ENCODE results near the gene SH3GL2. TPM values are rescaled to one million over a fixed set of nuclear protein-coding genes. Genes with fewer than 3 reads are reported as not detected.

The SH3GL2 gene
- total RNA-seq, 1 donor: 0.43 TPM

DNA sequence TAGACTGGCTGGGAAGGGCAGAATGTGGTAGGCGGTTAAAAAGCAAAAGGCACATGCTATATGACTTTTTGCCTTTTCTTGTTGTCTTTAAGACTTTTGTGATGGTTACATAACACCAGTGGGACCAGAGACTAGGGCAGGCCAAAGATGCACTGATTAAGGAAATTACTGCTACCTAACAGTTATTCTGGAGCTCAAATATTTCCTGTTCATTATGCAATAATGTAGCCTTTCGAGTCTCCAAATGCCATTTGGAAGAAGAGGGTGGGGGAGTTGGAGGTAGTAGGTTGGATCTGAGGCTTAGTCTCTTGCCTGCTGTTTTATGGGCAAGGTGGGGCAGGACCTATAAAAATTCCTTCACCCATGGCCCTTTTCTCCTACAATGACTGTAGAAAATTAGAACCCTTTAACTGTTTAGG lies 51.7 kb downstream of the SH3GL2 start:
- H3K4me3 ChIP-seq (ENCODE audit: low read depth, low read length): no peak overlapping the region
- DNase-seq (ENCODE audit: low read depth): no peak
- no peak for TF ChIP-seq CTCF (IDR thresholded peaks at IDR 0.05; ENCODE audit: insufficient read depth, low read depth, low read length)

DNA sequence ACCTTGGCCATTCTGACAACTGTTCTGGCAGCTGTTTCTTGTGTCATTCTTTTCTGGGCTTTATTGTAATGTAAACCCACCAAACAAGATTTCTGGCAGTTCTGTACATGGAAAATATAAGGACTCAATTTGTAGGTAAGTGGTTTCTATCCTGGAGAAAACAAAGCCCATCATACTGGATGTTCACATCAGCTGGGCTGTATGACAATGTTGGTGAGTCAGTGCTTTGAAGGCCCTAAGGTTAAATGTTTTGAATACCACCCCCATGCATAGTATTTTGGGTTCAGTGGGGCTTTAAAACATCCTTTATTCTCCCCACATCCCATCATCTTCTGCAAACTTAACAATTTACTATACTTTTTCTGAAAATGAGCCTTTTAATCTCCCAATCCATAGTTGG lies 52.5 kb downstream of the SH3GL2 start:
- DNase-seq (ENCODE audit: low read depth): no peak
- no peak overlapping the region for H3K4me3 ChIP-seq (ENCODE audit: low read depth, low read length)
- TF ChIP-seq CTCF (IDR thresholded peaks at IDR 0.05; ENCODE audit: insufficient read depth, low read depth, low read length): no peak

GRCh38 chr9:17632994-17633393 lies 54.1 kb downstream of the SH3GL2 start:
- TF ChIP-seq CTCF (IDR thresholded peaks at IDR 0.05; ENCODE audit: insufficient read depth, low read depth, low read length): no peak
- DNase-seq (ENCODE audit: low read depth): no peak
- H3K4me3 ChIP-seq (ENCODE audit: low read depth, low read length): no peak overlapping the region

- no peak for TF ChIP-seq CTCF (IDR thresholded peaks at IDR 0.05; ENCODE audit: insufficient read depth, low read depth, low read length)
- no peak overlapping the region for H3K4me3 ChIP-seq (ENCODE audit: low read depth, low read length)
- DNase-seq (ENCODE audit: low read depth): no peak
These were observed 56.4 kb downstream of the SH3GL2 start for GRCh38 chr9:17635115-17635890.

GRCh38 chr9:17636349-17636748 lies 57.5 kb downstream of the SH3GL2 start:
- no peak for DNase-seq (ENCODE audit: low read depth)
- TF ChIP-seq CTCF (IDR thresholded peaks at IDR 0.05; ENCODE audit: insufficient read depth, low read depth, low read length): no peak
- no peak overlapping the region for H3K4me3 ChIP-seq (ENCODE audit: low read depth, low read length)

GRCh38 chr9:17636821-17637220 lies 58.0 kb downstream of the SH3GL2 start:
- no peak for DNase-seq (ENCODE audit: low read depth)
- no peak overlapping the region for H3K4me3 ChIP-seq (ENCODE audit: low read depth, low read length)
- TF ChIP-seq CTCF (IDR thresholded peaks at IDR 0.05; ENCODE audit: insufficient read depth, low read depth, low read length): no peak

DNA sequence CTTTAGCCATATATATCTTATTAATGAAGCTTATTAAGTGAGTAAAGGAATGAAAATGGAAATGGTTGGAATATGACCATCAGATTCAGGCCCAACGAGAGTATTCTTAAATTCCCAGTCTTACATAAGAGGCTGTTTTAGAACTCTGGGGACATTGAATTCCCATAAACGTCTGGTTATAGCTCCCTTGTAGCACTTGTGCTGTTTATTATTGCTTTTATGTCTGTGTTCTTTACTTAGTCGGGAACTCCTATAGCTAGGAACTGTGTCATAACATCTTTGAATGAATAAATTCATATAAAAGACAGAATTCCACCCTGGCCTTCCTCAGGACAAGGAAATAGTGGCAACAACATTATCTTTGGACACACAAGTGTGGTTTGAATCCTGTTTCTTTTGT lies 58.4 kb downstream of the SH3GL2 start:
- no peak for DNase-seq (ENCODE audit: low read depth)
- no peak for TF ChIP-seq CTCF (IDR thresholded peaks at IDR 0.05; ENCODE audit: insufficient read depth, low read depth, low read length)
- no peak overlapping the region for H3K4me3 ChIP-seq (ENCODE audit: low read depth, low read length)

Measured in fibroblast of villous mesenchyme (primary cell).